Neural crest cell (in vitro differentiated cells): Measurements from ENCODE around the gene MRPS27. TPM values are rescaled to one million over a fixed set of nuclear protein-coding genes. Genes with fewer than 3 reads are reported as not detected.

Source experiments
- DNase-seq: peaks from one replicate; pipeline ENCODE4 v3.0.0; 2021; ENCODE audit warnings: low read depth, mixed read lengths, low spot score
- H3K27ac Mint-ChIP-seq: one replicate; pipeline ENCODE4 v1.8.0; 2021; ENCODE audit warnings: mild to moderate bottlenecking, mixed read lengths; ENCODE audit not compliant: unreplicated experiment
- H3K27me3 Mint-ChIP-seq: 2 replicates; pipeline ENCODE4 v1.8.0; 2021; ENCODE audit warnings: low read depth, mild to moderate bottlenecking, mixed read lengths
- H3K36me3 Mint-ChIP-seq: 2 replicates; pipeline ENCODE4 v1.8.0; 2021; ENCODE audit warnings: low read depth, mild to moderate bottlenecking, mixed read lengths
- H3K4me1 Mint-ChIP-seq: 2 replicates; pipeline ENCODE4 v1.8.0; 2021; ENCODE audit warnings: mixed read lengths
- H3K4me3 Mint-ChIP-seq: one replicate; pipeline ENCODE4 v1.8.0; 2021; ENCODE audit warnings: mild to moderate bottlenecking, mixed read lengths
- H3K9me3 Mint-ChIP-seq: 2 replicates; pipeline ENCODE4 v1.8.0; 2021; ENCODE audit warnings: mixed read lengths
- CTCF ChIP-seq: fragments of 200-600 bp; sonication (generic); conservative IDR thresholded peaks from 2 replicates; pipeline ENCODE4 v1.5.0; 2021; ENCODE audit warnings: antibody characterized with exemption, mild to moderate bottlenecking
- total RNA-seq: library from RNA; stranded (reverse); gene quantifications from 2 replicates; pipeline ENCODE4 v1.2.1, GENCODE V29; 2021

The MRPS27 gene
- total RNA-seq, 1 donor from 2014 or later = 86.5 TPM

GRCh38 chr5:72180925-72181324, 139.1 kb downstream of the MRPS27 start:
- Mint-ChIP-seq H3K4me3 (peak overlapping the region; percentile 61), H3K36me3 (peaks cover 12% of the 10 kb centered on the region), H3K27ac (no peak overlapping the region), H3K9me3 (no peaks in the 10 kb centered on the region), H3K4me1 (peaks cover 83% of the 10 kb centered on the region), H3K27me3 (no peaks in the 10 kb centered on the region)
- TF ChIP-seq CTCF = no peak
- no peak for DNase-seq

GRCh38 chr5:72179816-72180440, 140.1 kb downstream of the MRPS27 start:
- H3K4me1 Mint-ChIP-seq = peaks cover 84% of the 10 kb centered on the region

GRCh38 chr5:72179028-72179815, 140.8 kb downstream of the MRPS27 start:
- DNase-seq = peak; percentile 50
- no peak for TF ChIP-seq CTCF
- Mint-ChIP-seq H3K4me1 (peaks cover 79% of the 10 kb centered on the region), H3K36me3 (peaks cover 13% of the 10 kb centered on the region), H3K4me3 (peak overlapping the region; percentile 86), H3K9me3 (no peaks in the 10 kb centered on the region), H3K27me3 (no peaks in the 10 kb centered on the region), H3K27ac (peak overlapping the region; percentile 92)

More at GRCh38 chr5:72179816-72180440, 140.1 kb downstream of the MRPS27 start:
- DNase-seq = no peak
- Mint-ChIP-seq H3K9me3 (no peaks in the 10 kb centered on the region), H3K27me3 (no peaks in the 10 kb centered on the region), H3K4me3 (peak overlapping the region; percentile 86), H3K27ac (peak overlapping the region; percentile 92), H3K36me3 (peaks cover 13% of the 10 kb centered on the region)
- TF ChIP-seq CTCF = no peak

GRCh38 chr5:72177538-72177937, 142.5 kb downstream of the MRPS27 start:
- no peaks in the 10 kb centered on the region for H3K27me3 Mint-ChIP-seq
- peaks cover 14% of the 10 kb centered on the region for H3K36me3 Mint-ChIP-seq
- no peak for DNase-seq
- H3K9me3 Mint-ChIP-seq = no peaks in the 10 kb centered on the region
- no peak for TF ChIP-seq CTCF
- peaks cover 67% of the 10 kb centered on the region for H3K4me1 Mint-ChIP-seq
- H3K4me3 Mint-ChIP-seq = peak overlapping the region; percentile 28
- no peak overlapping the region for H3K27ac Mint-ChIP-seq

- no peak for TF ChIP-seq CTCF
- H3K27ac Mint-ChIP-seq = no peak overlapping the region
- H3K4me3 Mint-ChIP-seq = no peak overlapping the region
- H3K9me3 Mint-ChIP-seq = no peaks in the 10 kb centered on the region
- H3K27me3 Mint-ChIP-seq = no peaks in the 10 kb centered on the region
- DNase-seq = no peak
- H3K4me1 Mint-ChIP-seq = peaks cover 38% of the 10 kb centered on the region
- H3K36me3 Mint-ChIP-seq = peaks cover 11% of the 10 kb centered on the region
Measured at GRCh38 chr5:72172786-72173185, 147.3 kb downstream of the MRPS27 start.
